ENCODE data around the gene PERM1.
"Not testable (repeated sequence)": the region's sequence is repeated elsewhere in the genome, so short reads cannot be mapped to it uniquely, and the experiment has no call there.

Gene PERM1

GRCh38 chr1:996851-997712, 15.2 kb upstream of the PERM1 start:
- Mint-ChIP-seq H3K4me3 (no peak overlapping the region), H3K4me1 (peaks cover 7% of the 10 kb centered on the region), H3K27me3 (peaks cover 27% of the 10 kb centered on the region), H3K27ac (peak overlapping the region; percentile 69), H3K9me3 (peaks cover 2% of the 10 kb centered on the region), H3K36me3 (no peaks in the 10 kb centered on the region)
- DNase-seq (ENCODE audit: low spot score in 2 of 2) (no peak), ATAC-seq (ENCODE audit: low read depth) (no peak)

- Mint-ChIP-seq H3K27me3 (peaks cover 28% of the 10 kb centered on the region), H3K4me1 (peaks cover 10% of the 10 kb centered on the region), H3K27ac (peak overlapping the region; percentile 28), H3K4me3 (no peak overlapping the region), H3K36me3 (peaks cover 2% of the 10 kb centered on the region), H3K9me3 (peaks cover 5% of the 10 kb centered on the region)
- no peak for ATAC-seq (ENCODE audit: low read depth)
- DNase-seq (ENCODE audit: low spot score in 2 of 2) = no peak
Observed at GRCh38 chr1:995665-996633, 14.1 kb upstream of the PERM1 start.

- H3K9me3 Mint-ChIP-seq = not testable (repeated sequence)
Observed at GRCh38 chr1:994546-994945, 12.7 kb upstream of the PERM1 start.

GRCh38 chr1:993379-993995, 11.6 kb upstream of the PERM1 start:
- Mint-ChIP-seq H3K4me1 (peaks cover 8% of the 10 kb centered on the region), H3K27me3 (peaks cover 36% of the 10 kb centered on the region), H3K9me3 (peaks cover 12% of the 10 kb centered on the region), H3K4me3 (no peak overlapping the region), H3K27ac (no peak overlapping the region), H3K36me3 (peaks cover 7% of the 10 kb centered on the region)
- ATAC-seq (ENCODE audit: low read depth) (no peak), DNase-seq (ENCODE audit: low spot score in 2 of 2) (no peak)

More at GRCh38 chr1:994546-994945, 12.7 kb upstream of the PERM1 start:
- H3K27me3 Mint-ChIP-seq = peaks cover 30% of the 10 kb centered on the region
- not testable (repeated sequence) for H3K27ac Mint-ChIP-seq; DNase-seq (ENCODE audit: low spot score in 2 of 2); H3K36me3 Mint-ChIP-seq; H3K4me3 Mint-ChIP-seq; H3K4me1 Mint-ChIP-seq; ATAC-seq (ENCODE audit: low read depth)

GRCh38 chr1:992362-992761, 10.5 kb upstream of the PERM1 start:
- peaks cover 34% of the 10 kb centered on the region for H3K27me3 Mint-ChIP-seq
- DNase-seq (ENCODE audit: low spot score in 2 of 2) = no peak
- H3K27ac Mint-ChIP-seq = no peak overlapping the region
- peaks cover 8% of the 10 kb centered on the region for H3K4me1 Mint-ChIP-seq
- H3K4me3 Mint-ChIP-seq = no peak overlapping the region
- H3K36me3 Mint-ChIP-seq = peaks cover 9% of the 10 kb centered on the region
- no peak for ATAC-seq (ENCODE audit: low read depth)
- H3K9me3 Mint-ChIP-seq = peaks cover 14% of the 10 kb centered on the region

- peaks cover 14% of the 10 kb centered on the region for H3K9me3 Mint-ChIP-seq
- no peak overlapping the region for H3K27ac Mint-ChIP-seq
- peaks cover 9% of the 10 kb centered on the region for H3K36me3 Mint-ChIP-seq
- H3K4me3 Mint-ChIP-seq = no peak overlapping the region
- peaks cover 31% of the 10 kb centered on the region for H3K27me3 Mint-ChIP-seq
- H3K4me1 Mint-ChIP-seq = peaks cover 8% of the 10 kb centered on the region
- DNase-seq (ENCODE audit: low spot score in 2 of 2) (no peak), ATAC-seq (ENCODE audit: low read depth) (no peak)
Observed at GRCh38 chr1:991895-992294, 10.0 kb upstream of the PERM1 start.

- not testable (repeated sequence) for H3K4me3 Mint-ChIP-seq
Observed at GRCh38 chr1:991275-991674, 9.4 kb upstream of the PERM1 start.

GRCh38 chr1:988061-988460, 6.2 kb upstream of the PERM1 start:
- H3K36me3 Mint-ChIP-seq; H3K4me3 Mint-ChIP-seq; ATAC-seq (ENCODE audit: low read depth); H3K4me1 Mint-ChIP-seq; DNase-seq (ENCODE audit: low spot score in 2 of 2); H3K27ac Mint-ChIP-seq: not testable (repeated sequence)
- Mint-ChIP-seq H3K27me3 (peaks cover 33% of the 10 kb centered on the region), H3K9me3 (peaks cover 14% of the 10 kb centered on the region)

More at GRCh38 chr1:991275-991674, 9.4 kb upstream of the PERM1 start:
- H3K27ac Mint-ChIP-seq; H3K36me3 Mint-ChIP-seq; H3K4me1 Mint-ChIP-seq; DNase-seq (ENCODE audit: low spot score in 2 of 2): not testable (repeated sequence)
- Mint-ChIP-seq H3K9me3 (peaks cover 14% of the 10 kb centered on the region), H3K27me3 (peaks cover 33% of the 10 kb centered on the region)
- peak; percentile 21 for ATAC-seq (ENCODE audit: low read depth)

GRCh38 chr1:985126-985525, 3.2 kb upstream of the PERM1 start:
- Mint-ChIP-seq H3K9me3 (peaks cover 9% of the 10 kb centered on the region), H3K27me3 (peaks cover 31% of the 10 kb centered on the region), H3K4me3 (no peak overlapping the region), H3K27ac (no peak overlapping the region), H3K4me1 (peaks cover 2% of the 10 kb centered on the region), H3K36me3 (peaks cover 7% of the 10 kb centered on the region)
- DNase-seq (ENCODE audit: low spot score in 2 of 2) = no peak
- no peak for ATAC-seq (ENCODE audit: low read depth)

- Mint-ChIP-seq H3K4me1 (peaks cover 2% of the 10 kb centered on the region), H3K4me3 (no peak overlapping the region), H3K27ac (no peak overlapping the region), H3K36me3 (peaks cover 7% of the 10 kb centered on the region), H3K27me3 (peaks cover 27% of the 10 kb centered on the region), H3K9me3 (peaks cover 9% of the 10 kb centered on the region)
- DNase-seq (ENCODE audit: low spot score in 2 of 2) (no peak), ATAC-seq (ENCODE audit: low read depth) (peak; percentile 41)
Observed at GRCh38 chr1:984476-984814, 2.6 kb upstream of the PERM1 start.

GRCh38 chr1:983798-984475, 2.0 kb upstream of the PERM1 start:
- Mint-ChIP-seq H3K27me3 (peaks cover 24% of the 10 kb centered on the region), H3K4me1 (peaks cover 2% of the 10 kb centered on the region), H3K4me3 (no peak overlapping the region), H3K27ac (no peak overlapping the region), H3K36me3 (peaks cover 4% of the 10 kb centered on the region), H3K9me3 (peaks cover 7% of the 10 kb centered on the region)
- ATAC-seq (ENCODE audit: low read depth) (peak; percentile 85), DNase-seq (ENCODE audit: low spot score in 2 of 2) (peak; percentile 72 to 83)

GRCh38 chr1:982765-983436, 1.0 kb upstream of the PERM1 start:
- no peak overlapping the region for H3K27ac Mint-ChIP-seq
- no peak for ATAC-seq (ENCODE audit: low read depth)
- H3K4me1 Mint-ChIP-seq = peaks cover 5% of the 10 kb centered on the region
- peaks cover 23% of the 10 kb centered on the region for H3K27me3 Mint-ChIP-seq
- peaks cover 4% of the 10 kb centered on the region for H3K36me3 Mint-ChIP-seq
- peaks cover under 1% of the 10 kb centered on the region for H3K9me3 Mint-ChIP-seq
- H3K4me3 Mint-ChIP-seq = no peak overlapping the region
- no peak for DNase-seq (ENCODE audit: low spot score in 2 of 2)

- Mint-ChIP-seq H3K27ac (no peak overlapping the region), H3K27me3 (peaks cover 23% of the 10 kb centered on the region), H3K4me1 (peaks cover 5% of the 10 kb centered on the region), H3K36me3 (peaks cover 4% of the 10 kb centered on the region), H3K4me3 (no peak overlapping the region), H3K9me3 (no peaks in the 10 kb centered on the region)
- no peak for DNase-seq (ENCODE audit: low spot score in 2 of 2)
- no peak for ATAC-seq (ENCODE audit: low read depth)
Observed at GRCh38 chr1:981491-981954, 370 bp downstream of the PERM1 start.
